H7 (cell line): ENCODE measurements around the gene NEU2. TPM values are rescaled to one million over a fixed set of nuclear protein-coding genes. Genes with fewer than 3 reads are reported as not detected.
"Not testable (repeated sequence)": the region's sequence is repeated elsewhere in the genome, so short reads cannot be mapped to it uniquely, and the experiment has no call there.

ENCODE experiments used
- DNase-seq: peaks from one replicate; pipeline ENCODE4 v3.0.0; 2012
- H3K27me3 ChIP-seq: 2 replicates; pipeline ENCODE4 v1.6.0; 2011; ENCODE audit warnings: mild to moderate bottlenecking, low read length; ENCODE audit not compliant: control insufficient read depth, insufficient read depth
- H3K36me3 ChIP-seq: replicated peaks from 2 replicates; pipeline ENCODE4 v1.5.1; 2011; ENCODE audit warnings: low read length; ENCODE audit not compliant: control insufficient read depth, insufficient read depth
- H3K4me3 ChIP-seq: 2 replicates; pipeline ENCODE4 v1.5.1; 2011; ENCODE audit warnings: low read depth, mild to moderate bottlenecking, control low read depth, low read length, moderate library complexity; ENCODE audit not compliant: insufficient read depth
- total RNA-seq: library from RNA; depleted of rRNA; stranded (reverse); fragments of >200 nt; shearing (Covaris generic); gene quantifications from 2 replicates; pipeline ENCODE4 v1.2.3, GENCODE V29; 2014

NEU2 gene
- total RNA-seq, 1 experiment from 2014 or later: not detected

DNA sequence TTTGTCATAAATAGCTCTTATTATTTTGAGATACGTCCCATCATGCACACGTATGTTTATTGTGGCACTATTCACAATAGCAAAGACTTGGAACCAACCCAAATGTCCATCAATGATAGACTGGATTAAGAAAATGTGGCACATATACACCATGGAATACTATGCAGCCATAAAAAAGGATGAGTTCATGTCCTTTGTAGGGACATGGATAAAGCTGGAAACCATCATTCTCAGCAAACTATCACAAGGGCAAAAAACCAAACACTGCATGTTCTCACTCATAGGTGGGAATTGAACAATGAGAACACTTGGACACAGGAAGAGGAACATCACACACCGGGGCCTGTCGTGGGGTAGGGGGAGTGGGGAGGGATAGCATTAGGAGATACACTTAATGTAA is 12.9 kb upstream of the NEU2 start:
- H3K27me3 ChIP-seq, H3K36me3 ChIP-seq, H3K4me3 ChIP-seq, DNase-seq: not testable (repeated sequence)

- Histone ChIP-seq H3K4me3 (no peak overlapping the region), H3K36me3 (no peaks in the 10 kb centered on the region), H3K27me3 (no peaks in the 10 kb centered on the region)
- no peak for DNase-seq
These were observed 12.0 kb upstream of the NEU2 start for GRCh38 chr2:233020454-233020853.

- Histone ChIP-seq H3K36me3 (no peaks in the 10 kb centered on the region), H3K4me3 (no peak overlapping the region), H3K27me3 (no peaks in the 10 kb centered on the region)
- DNase-seq: no peak
These were observed 10.7 kb upstream of the NEU2 start for GRCh38 chr2:233021771-233022170.

GRCh38 chr2:233022561-233022960 is 9.9 kb upstream of the NEU2 start:
- Histone ChIP-seq H3K4me3 (no peak overlapping the region), H3K36me3 (no peaks in the 10 kb centered on the region)

DNA sequence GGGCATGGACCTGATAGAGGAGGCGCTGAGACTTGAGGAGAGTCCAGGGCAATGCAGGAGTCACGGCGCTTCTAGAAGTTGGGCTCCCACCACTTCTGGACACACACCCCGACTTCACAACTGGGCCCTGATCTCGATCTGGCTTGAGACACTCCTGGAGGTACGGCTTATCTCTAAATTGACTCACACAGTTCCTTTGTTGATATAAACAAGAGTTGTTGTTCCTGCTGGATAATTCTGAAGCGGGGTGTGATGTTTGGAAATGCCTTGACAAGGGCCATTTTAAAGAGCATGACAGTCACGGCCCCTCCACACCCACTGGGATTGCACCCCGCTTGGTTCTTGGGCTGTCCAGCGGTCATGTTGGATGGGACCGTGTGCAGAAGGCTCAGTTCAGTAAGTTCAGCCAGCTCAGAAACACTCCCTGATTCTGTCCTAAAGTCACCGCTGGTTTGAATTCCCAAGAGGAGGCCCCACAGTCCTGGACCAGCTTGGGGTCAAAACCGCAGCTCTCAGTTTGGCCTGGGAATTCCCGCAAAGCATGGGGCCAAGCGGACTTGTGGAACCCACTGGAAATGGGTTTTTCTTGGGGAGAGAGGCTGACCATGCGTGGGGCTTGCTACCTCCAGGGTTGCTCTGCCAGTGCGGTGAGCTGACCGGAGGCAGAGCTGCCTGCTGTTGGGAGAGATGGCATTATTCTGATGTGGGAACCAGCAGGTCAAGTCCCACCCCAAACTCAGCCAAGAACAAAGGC is 9.3 kb upstream of the NEU2 start:
- no peaks in the 10 kb centered on the region for H3K36me3 ChIP-seq
- no peaks in the 10 kb centered on the region for H3K27me3 ChIP-seq
- no peak overlapping the region for H3K4me3 ChIP-seq
- no peak for DNase-seq

More at GRCh38 chr2:233022561-233022960, 9.9 kb upstream of the NEU2 start:
- DNase-seq: no peak
- no peaks in the 10 kb centered on the region for H3K27me3 ChIP-seq

DNA sequence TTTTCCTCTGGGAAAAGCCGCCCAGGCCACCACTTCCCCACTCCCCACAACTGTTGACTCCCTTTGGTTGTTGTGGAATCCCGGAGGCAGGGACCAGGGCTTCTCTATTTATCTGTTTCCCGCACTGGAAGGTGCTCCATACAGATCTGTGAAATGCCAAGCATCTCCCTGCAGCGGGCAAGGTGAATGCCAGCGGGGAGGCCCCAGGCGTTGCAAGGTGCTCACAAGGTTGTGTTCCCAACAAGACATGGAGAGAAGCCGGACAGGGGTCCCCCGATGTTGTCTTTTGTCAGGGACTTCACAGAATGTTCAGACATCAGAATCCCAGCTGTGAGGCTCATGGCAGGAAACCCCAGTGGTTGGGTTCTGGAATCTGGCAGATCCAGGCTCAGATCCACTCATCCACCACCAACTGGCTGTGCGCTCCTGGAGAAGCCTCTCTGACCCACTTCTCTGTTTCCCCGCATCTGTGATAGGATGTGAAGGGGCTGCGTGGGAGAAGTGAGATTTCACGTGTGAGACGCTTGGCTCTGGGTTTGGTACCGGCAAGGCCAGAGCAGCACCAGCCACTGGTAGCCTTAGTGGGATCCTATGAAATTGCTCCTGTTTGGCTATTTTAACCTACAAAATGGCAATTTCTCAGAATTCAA is 8.6 kb upstream of the NEU2 start:
- Histone ChIP-seq H3K36me3 (no peaks in the 10 kb centered on the region), H3K27me3 (no peaks in the 10 kb centered on the region), H3K4me3 (no peak overlapping the region)
- DNase-seq: no peak

DNA sequence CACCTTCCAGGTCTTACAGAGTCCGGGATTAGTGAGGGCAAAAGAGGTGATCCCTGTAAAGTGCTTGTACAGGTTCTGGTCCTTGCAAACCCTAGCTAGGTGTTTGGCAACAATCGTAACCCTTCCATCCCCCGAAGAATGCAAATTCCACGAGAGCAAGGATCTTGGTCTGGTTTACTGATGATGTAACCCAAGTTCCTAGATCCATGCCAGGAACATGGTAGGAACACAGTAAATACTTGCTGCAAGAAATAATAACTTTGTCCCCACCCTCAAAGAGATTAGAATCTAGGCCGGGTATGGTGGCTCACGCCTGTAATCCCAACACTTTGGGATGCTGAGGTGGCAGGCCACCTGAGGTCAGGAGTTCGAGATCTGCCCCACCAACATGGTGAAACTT is 6.8 kb upstream of the NEU2 start:
- Histone ChIP-seq H3K4me3 (no peak overlapping the region), H3K36me3 (no peaks in the 10 kb centered on the region), H3K27me3 (no peaks in the 10 kb centered on the region)
- no peak for DNase-seq

DNA sequence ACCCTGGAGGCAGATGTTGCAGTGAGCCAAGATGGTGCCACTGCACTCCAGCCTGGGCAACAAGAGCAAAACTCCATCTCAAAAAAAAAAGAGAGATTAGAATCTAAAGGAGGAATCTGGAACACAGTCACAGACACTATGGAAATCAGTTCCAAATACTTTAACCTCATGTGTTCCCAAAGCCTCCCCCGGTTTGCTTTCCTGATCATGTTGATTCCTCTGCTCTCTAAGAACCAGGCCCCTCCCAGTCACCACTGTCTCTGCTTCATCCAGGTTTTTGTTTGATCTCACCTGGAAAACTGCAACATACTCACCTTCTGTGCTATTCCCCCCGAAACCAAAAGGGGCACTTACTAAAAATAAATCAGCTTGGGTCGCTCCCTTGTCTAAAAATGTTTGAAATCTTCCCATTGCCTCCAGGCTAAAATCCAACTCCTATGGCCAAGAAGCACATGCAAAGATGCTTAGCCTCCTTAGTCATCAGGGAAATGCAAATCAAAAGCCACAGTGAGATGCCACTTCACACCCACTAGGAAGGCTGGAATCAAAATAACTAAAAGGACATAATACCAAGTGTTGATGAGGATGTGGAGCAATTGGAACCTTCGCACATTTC is 6.2 kb upstream of the NEU2 start:
- H3K36me3 ChIP-seq: no peaks in the 10 kb centered on the region
- DNase-seq: no peak
- no peaks in the 10 kb centered on the region for H3K27me3 ChIP-seq
- H3K4me3 ChIP-seq: no peak overlapping the region

GRCh38 chr2:233029321-233029720 is 3.2 kb upstream of the NEU2 start:
- no peaks in the 10 kb centered on the region for H3K36me3 ChIP-seq
- no peak for DNase-seq
- H3K4me3 ChIP-seq: no peak overlapping the region
- no peaks in the 10 kb centered on the region for H3K27me3 ChIP-seq

- no peaks in the 10 kb centered on the region for H3K27me3 ChIP-seq
- no peaks in the 10 kb centered on the region for H3K36me3 ChIP-seq
- DNase-seq: peak; percentile 77
- no peak overlapping the region for H3K4me3 ChIP-seq
These were observed 644 bp upstream of the NEU2 start for GRCh38 chr2:233031556-233032500.

GRCh38 chr2:233033672-233034071 is 1.2 kb downstream of the NEU2 start:
- no peak overlapping the region for H3K4me3 ChIP-seq
- no peaks in the 10 kb centered on the region for H3K27me3 ChIP-seq
- no peak for DNase-seq
- H3K36me3 ChIP-seq: no peaks in the 10 kb centered on the region

- DNase-seq: no peak
- no peaks in the 10 kb centered on the region for H3K36me3 ChIP-seq
- H3K4me3 ChIP-seq: no peak overlapping the region
- H3K27me3 ChIP-seq: no peaks in the 10 kb centered on the region
These were observed 1.8 kb downstream of the NEU2 start for GRCh38 chr2:233034091-233034882.

DNA sequence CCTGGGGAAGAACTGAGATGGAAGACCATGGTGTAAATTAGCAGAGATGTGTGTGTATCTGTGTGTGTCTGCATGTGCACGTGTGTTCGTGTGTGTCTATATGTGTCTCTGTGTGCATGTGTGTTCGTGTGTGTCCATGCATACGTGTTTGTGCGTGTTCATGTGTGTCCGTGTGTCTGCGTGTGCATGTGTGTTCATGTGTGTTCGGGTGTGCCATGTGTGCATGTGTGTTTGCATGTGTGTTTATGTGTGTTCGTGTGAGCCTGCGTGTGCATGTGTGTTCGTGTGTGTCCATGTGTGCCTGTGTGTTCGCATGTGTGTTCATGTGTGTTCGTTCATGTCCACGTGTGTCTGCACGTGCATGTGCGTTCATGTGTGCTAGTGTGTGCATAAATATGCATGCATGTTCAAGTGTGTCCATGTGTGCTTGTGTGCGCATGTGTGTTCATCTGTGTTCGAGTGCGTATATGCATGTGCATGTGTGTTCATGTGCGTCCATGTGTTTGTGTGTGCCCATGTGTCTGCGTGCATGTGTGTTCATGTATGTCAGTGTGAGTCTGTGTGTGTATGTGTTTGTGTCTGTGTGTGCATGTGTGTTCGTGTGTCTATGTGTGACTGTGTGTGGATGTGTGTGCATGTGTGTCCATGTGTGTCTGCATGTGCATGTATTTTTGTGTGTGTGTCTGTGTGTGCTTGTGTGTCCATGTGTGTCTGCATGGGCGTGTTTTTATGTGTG is 3.1 kb downstream of the NEU2 start:
- no peak for DNase-seq
- Histone ChIP-seq H3K36me3 (no peaks in the 10 kb centered on the region), H3K27me3 (no peaks in the 10 kb centered on the region), H3K4me3 (no peak overlapping the region)
